Measurements from ENCODE around the gene DHX8. TPM values are rescaled to one million over a fixed set of nuclear protein-coding genes. Genes with fewer than 3 reads are reported as not detected.
"Not testable (repeated sequence)": the region's sequence is repeated elsewhere in the genome, so short reads cannot be mapped to it uniquely, and the experiment has no call there.

The DHX8 gene
- polyA plus RNA-seq, 3 donors = 21.8 to 35.6 (median 26.5) TPM

- no peak overlapping the region for H3K4me3 ChIP-seq (replicated peaks in 1 of 3; ENCODE audit: low read depth in 2 of 3, low read length in 3 of 3)
- peaks cover 0 to 2% (median 0%) of the 10 kb centered on the region in 7 donors for H3K9me3 Mint-ChIP-seq
- H3K9ac ChIP-seq (ENCODE audit: insufficient read depth, low read length, poor library complexity, severe bottlenecking) = no peak overlapping the region
- H3K79me2 ChIP-seq (ENCODE audit: insufficient read depth, low read length) = peaks cover 35% of the 10 kb centered on the region
- H3K27ac Mint-ChIP-seq = no peak overlapping the region
- H3K27me3 Mint-ChIP-seq (ENCODE audit: low read depth in 3 of 3) = peaks cover 0 to 2% (median 1%) of the 10 kb centered on the region in 3 donors
- no peaks in the 10 kb centered on the region for H3K27me3 ChIP-seq (ENCODE audit: control insufficient read depth in 2 of 2, insufficient read depth in 2 of 2, low read length in 2 of 2)
- no peaks in the 10 kb centered on the region for H3K36me3 Mint-ChIP-seq
- no peaks in the 10 kb centered on the region for H3K36me3 ChIP-seq (replicated peaks in 1 of 2; ENCODE audit: control insufficient read depth in 1 of 2, insufficient read depth in 2 of 2, low read length in 2 of 2)
- peaks cover 21% of the 10 kb centered on the region for H3K4me1 Mint-ChIP-seq
- H3K4me1 ChIP-seq (ENCODE audit: control insufficient read depth in 1 of 2, insufficient read depth in 2 of 2, low read length in 2 of 2) = peaks cover 16 to 27% of the 10 kb centered on the region in 2 donors
- peak overlapping the region; percentile 45 for H2AFZ ChIP-seq (ENCODE audit: insufficient read depth, low read depth, low read length, poor library complexity, severe bottlenecking)
- H4K20me1 ChIP-seq (ENCODE audit: insufficient read depth, low read length) = peaks cover 24% of the 10 kb centered on the region
- WGBS (ENCODE audit: insufficient coverage) = 100% methylated on average over 5 of the region's 11 CpGs
- H3K4me2 ChIP-seq (replicated peaks; ENCODE audit: extremely low read depth, low read length, poor library complexity, severe bottlenecking) = no peak overlapping the region
- H3K9me3 ChIP-seq (replicated peaks in 1 of 2; ENCODE audit: control insufficient read depth in 1 of 2, insufficient read depth in 1 of 2, low read length in 2 of 2) = no peaks in the 10 kb centered on the region
- intact Hi-C loops (cut with micrococcal nuclease) = loop anchor here (1.0 kb wide), 1 partner anchor 88 kb away; no protein-coding TSS in a partner anchor
- H3K4me3 Mint-ChIP-seq = no peak overlapping the region
- TF ChIP-seq, protein P1, sequence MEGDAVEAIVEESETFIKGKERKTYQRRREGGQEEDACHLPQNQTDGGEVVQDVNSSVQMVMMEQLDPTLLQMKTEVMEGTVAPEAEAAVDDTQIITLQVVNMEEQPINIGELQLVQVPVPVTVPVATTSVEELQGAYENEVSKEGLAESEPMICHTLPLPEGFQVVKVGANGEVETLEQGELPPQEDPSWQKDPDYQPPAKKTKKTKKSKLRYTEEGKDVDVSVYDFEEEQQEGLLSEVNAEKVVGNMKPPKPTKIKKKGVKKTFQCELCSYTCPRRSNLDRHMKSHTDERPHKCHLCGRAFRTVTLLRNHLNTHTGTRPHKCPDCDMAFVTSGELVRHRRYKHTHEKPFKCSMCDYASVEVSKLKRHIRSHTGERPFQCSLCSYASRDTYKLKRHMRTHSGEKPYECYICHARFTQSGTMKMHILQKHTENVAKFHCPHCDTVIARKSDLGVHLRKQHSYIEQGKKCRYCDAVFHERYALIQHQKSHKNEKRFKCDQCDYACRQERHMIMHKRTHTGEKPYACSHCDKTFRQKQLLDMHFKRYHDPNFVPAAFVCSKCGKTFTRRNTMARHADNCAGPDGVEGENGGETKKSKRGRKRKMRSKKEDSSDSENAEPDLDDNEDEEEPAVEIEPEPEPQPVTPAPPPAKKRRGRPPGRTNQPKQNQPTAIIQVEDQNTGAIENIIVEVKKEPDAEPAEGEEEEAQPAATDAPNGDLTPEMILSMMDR (IDR thresholded peaks at IDR 0.05) = no peak
- no peak overlapping the region for H3K27ac ChIP-seq (ENCODE audit: low read depth in 1 of 2, low read length in 2 of 2)
- no peak for DNase-seq
Observed at GRCh38 chr17:43482103-43483012, 1.4 kb upstream of the DHX8 start.

DNA sequence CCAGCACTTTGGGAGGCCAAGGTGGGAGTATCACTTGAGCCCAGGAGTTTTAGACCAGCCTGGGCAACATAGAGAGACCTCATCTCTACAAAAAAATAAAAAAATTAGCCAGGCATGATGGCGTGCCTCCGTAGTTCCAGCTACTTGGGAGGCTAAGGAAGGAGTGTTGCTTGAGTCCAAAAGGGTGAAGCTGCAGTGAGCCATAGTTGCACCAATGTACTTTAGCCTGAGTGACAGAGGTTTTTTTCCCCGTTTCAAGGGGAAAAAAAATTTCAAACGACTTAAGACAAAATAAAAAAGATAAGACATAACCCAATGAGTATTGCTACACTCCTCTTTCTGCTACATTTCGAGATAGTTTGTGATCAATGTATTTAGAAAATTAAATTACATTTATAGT, 6.8 kb downstream of the DHX8 start:
- Histone ChIP-seq H3K9me3 (replicated peaks in 1 of 2; ENCODE audit: control insufficient read depth in 1 of 2, insufficient read depth in 1 of 2, low read length in 2 of 2) (no peaks in the 10 kb centered on the region), H3K27ac (ENCODE audit: low read depth in 1 of 2, low read length in 2 of 2) (no peak overlapping the region), H2AFZ (ENCODE audit: insufficient read depth, low read depth, low read length, poor library complexity, severe bottlenecking) (no peak overlapping the region), H3K4me3 (replicated peaks in 1 of 3; ENCODE audit: low read depth in 2 of 3, low read length in 3 of 3) (no peak overlapping the region), H3K36me3 (replicated peaks in 1 of 2; ENCODE audit: control insufficient read depth in 1 of 2, insufficient read depth in 2 of 2, low read length in 2 of 2) (peaks cover 55 to 66% of the 10 kb centered on the region in 2 donors), H3K79me2 (ENCODE audit: insufficient read depth, low read length) (peaks cover 52% of the 10 kb centered on the region), H3K9ac (ENCODE audit: insufficient read depth, low read length, poor library complexity, severe bottlenecking) (no peak overlapping the region), H4K20me1 (ENCODE audit: insufficient read depth, low read length) (peaks cover 55% of the 10 kb centered on the region), H3K4me2 (replicated peaks; ENCODE audit: extremely low read depth, low read length, poor library complexity, severe bottlenecking) (no peak overlapping the region), H3K4me1 (ENCODE audit: control insufficient read depth in 1 of 2, insufficient read depth in 2 of 2, low read length in 2 of 2) (peaks cover 2 to 11% of the 10 kb centered on the region in 2 donors), H3K27me3 (ENCODE audit: control insufficient read depth in 2 of 2, insufficient read depth in 2 of 2, low read length in 2 of 2) (no peaks in the 10 kb centered on the region)
- peaks cover 0 to 2% (median 0%) of the 10 kb centered on the region in 7 donors for H3K9me3 Mint-ChIP-seq
- intact Hi-C loops (cut with micrococcal nuclease) = loop anchor here in 1 of 2 donors (10.0 kb wide), 1 partner anchor 316 kb away; the partner anchor contains the start of gene NBR1
- H3K27ac Mint-ChIP-seq = peak overlapping the region in 1 of 7 donors; percentile 58
- TF ChIP-seq, protein P1 (IDR thresholded peaks at IDR 0.05) = no peak
- H3K4me3 Mint-ChIP-seq = no peak overlapping the region
- H3K36me3 Mint-ChIP-seq = peaks cover 60 to 70% of the 10 kb centered on the region in 2 donors
- no peak for DNase-seq
- H3K4me1 Mint-ChIP-seq = peaks cover 14% of the 10 kb centered on the region
- peaks cover 0 to 1% (median 0%) of the 10 kb centered on the region in 3 donors for H3K27me3 Mint-ChIP-seq (ENCODE audit: low read depth in 3 of 3)
- WGBS (ENCODE audit: insufficient coverage) = no CpG with 5 or more reads among the region's 5 CpGs

GRCh38 chr17:43509440-43509839, 25.7 kb downstream of the DHX8 start:
- 100% methylated on average over 1 of the region's 7 CpGs for WGBS (ENCODE audit: insufficient coverage)
- H3K27me3 ChIP-seq (ENCODE audit: control insufficient read depth in 2 of 2, insufficient read depth in 2 of 2, low read length in 2 of 2); H3K27ac Mint-ChIP-seq: not testable (repeated sequence)

More at GRCh38 chr17:43509440-43509839, 25.7 kb downstream of the DHX8 start:
- H3K9me3 Mint-ChIP-seq; H3K4me3 Mint-ChIP-seq; H2AFZ ChIP-seq (ENCODE audit: insufficient read depth, low read depth, low read length, poor library complexity, severe bottlenecking); H3K27me3 Mint-ChIP-seq (ENCODE audit: low read depth in 3 of 3); H3K4me2 ChIP-seq (replicated peaks; ENCODE audit: extremely low read depth, low read length, poor library complexity, severe bottlenecking); DNase-seq; H3K9ac ChIP-seq (ENCODE audit: insufficient read depth, low read length, poor library complexity, severe bottlenecking); H3K4me3 ChIP-seq (replicated peaks in 1 of 3; ENCODE audit: low read depth in 2 of 3, low read length in 3 of 3); H3K4me1 ChIP-seq (ENCODE audit: control insufficient read depth in 1 of 2, insufficient read depth in 2 of 2, low read length in 2 of 2); H3K79me2 ChIP-seq (ENCODE audit: insufficient read depth, low read length); H3K9me3 ChIP-seq (replicated peaks in 1 of 2; ENCODE audit: control insufficient read depth in 1 of 2, insufficient read depth in 1 of 2, low read length in 2 of 2); H3K27ac ChIP-seq (ENCODE audit: low read depth in 1 of 2, low read length in 2 of 2); H3K4me1 Mint-ChIP-seq: not testable (repeated sequence)
- peaks cover 85 to 100% of the 10 kb centered on the region in 2 donors for H3K36me3 ChIP-seq (replicated peaks in 1 of 2; ENCODE audit: control insufficient read depth in 1 of 2, insufficient read depth in 2 of 2, low read length in 2 of 2)
- H3K36me3 Mint-ChIP-seq = peaks cover 83 to 94% of the 10 kb centered on the region in 2 donors
- intact Hi-C loops (cut with micrococcal nuclease) = loop anchor here in 1 of 2 donors (10.0 kb wide), 1 partner anchor 315 kb away; no protein-coding TSS in a partner anchor
- H4K20me1 ChIP-seq (ENCODE audit: insufficient read depth, low read length) = peaks cover 12% of the 10 kb centered on the region
